Colon (tissue), 2 donors: Measurements from ENCODE around the gene GTPBP4.
"Not testable (repeated sequence)": the region's sequence is repeated elsewhere in the genome, so short reads cannot be mapped to it uniquely, and the experiment has no call there.

Experiments
- FAIRE-seq: peaks from 2 replicates; lab custom pipeline; 2012; peaks lifted over from hg19 to GRCh38; lab: Jason Lieb, UNC
- donor health status: control.
- donor health status: control.

Gene GTPBP4

GRCh38 chr10:988667-989545, 672 bp downstream of the GTPBP4 start:
- FAIRE-seq, result no peak

GRCh38 chr10:990808-991207, 2.6 kb downstream of the GTPBP4 start:
- FAIRE-seq, result no peak

- FAIRE-seq, result no peak
Measured at GRCh38 chr10:992467-992866, 4.2 kb downstream of the GTPBP4 start.

- no peak for FAIRE-seq
Measured at GRCh38 chr10:992871-993270, 4.6 kb downstream of the GTPBP4 start.

GRCh38 chr10:994836-995558, 6.8 kb downstream of the GTPBP4 start:
- FAIRE-seq, result no peak

- no peak for FAIRE-seq
Measured at GRCh38 chr10:995559-995926, 7.3 kb downstream of the GTPBP4 start.

- no peak for FAIRE-seq
Measured at GRCh38 chr10:996031-996430, 7.8 kb downstream of the GTPBP4 start.

- no peak for FAIRE-seq
Measured at GRCh38 chr10:997266-998022, 9.2 kb downstream of the GTPBP4 start.

- FAIRE-seq, result no peak
Measured at GRCh38 chr10:1002425-1003006, 14.3 kb downstream of the GTPBP4 start.

GRCh38 chr10:1003884-1004670, 15.8 kb downstream of the GTPBP4 start:
- no peak for FAIRE-seq

- no peak for FAIRE-seq
Measured at GRCh38 chr10:1006573-1006972, 18.3 kb downstream of the GTPBP4 start.

- no peak for FAIRE-seq
Measured at GRCh38 chr10:1007583-1007982, 19.3 kb downstream of the GTPBP4 start.

GRCh38 chr10:1009071-1009494, 20.8 kb downstream of the GTPBP4 start:
- FAIRE-seq, result no peak

GRCh38 chr10:1009947-1010346, 21.7 kb downstream of the GTPBP4 start:
- not testable (repeated sequence) for FAIRE-seq

- no peak for FAIRE-seq
Measured at GRCh38 chr10:1010703-1011102, 22.5 kb downstream of the GTPBP4 start.

GRCh38 chr10:1011696-1012095, 23.5 kb downstream of the GTPBP4 start:
- no peak for FAIRE-seq

- no peak for FAIRE-seq
Measured at GRCh38 chr10:1015688-1016087, 27.5 kb downstream of the GTPBP4 start.

GRCh38 chr10:1019362-1019761, 31.1 kb downstream of the GTPBP4 start:
- FAIRE-seq, result no peak

- FAIRE-seq, result no peak
Measured at GRCh38 chr10:1020460-1020859, 32.2 kb downstream of the GTPBP4 start.

- FAIRE-seq, result no peak
Measured at GRCh38 chr10:1020958-1021357, 32.7 kb downstream of the GTPBP4 start.

- FAIRE-seq, result no peak
Measured at GRCh38 chr10:1022413-1022812, 34.2 kb downstream of the GTPBP4 start.

GRCh38 chr10:1024103-1024502, 35.9 kb downstream of the GTPBP4 start:
- FAIRE-seq, result no peak
